Stomach (tissue), 4 donors: ENCODE data around the gene KLK13.
A peak's percentile ranks its signal among the peaks of the same experiment; 100 is the strongest.

Experiments
- EP300 ChIP-seq: sonication (generic); formaldehyde crosslinking; IDR thresholded peaks from one replicate; pipeline ENCODE4 v1.6.1; 2017; ENCODE audit warnings: antibody characterized with exemption
- POLR2AphosphoS5 ChIP-seq, 3 donors: sonication (generic); formaldehyde crosslinking; IDR thresholded peaks; one replicate each; pipeline ENCODE4 v1.6.1; 2016; ENCODE audit warnings: antibody characterized with exemption in 3 of 3
- TF ChIP-seq, protein P1 (sequence below), 7 experiments: fragments of 450-650 bp in 4 of 7; fragments of 200-600 bp in 3 of 7; sonication (generic) in 3 of 7; IDR thresholded peaks; one replicate each; pipeline ENCODE4 v1.5.1; 2016 to 2019; ENCODE audit warnings: antibody characterized with exemption in 7 of 7, control low read depth in 2 of 7, mild to moderate bottlenecking in 1 of 7

DNA sequence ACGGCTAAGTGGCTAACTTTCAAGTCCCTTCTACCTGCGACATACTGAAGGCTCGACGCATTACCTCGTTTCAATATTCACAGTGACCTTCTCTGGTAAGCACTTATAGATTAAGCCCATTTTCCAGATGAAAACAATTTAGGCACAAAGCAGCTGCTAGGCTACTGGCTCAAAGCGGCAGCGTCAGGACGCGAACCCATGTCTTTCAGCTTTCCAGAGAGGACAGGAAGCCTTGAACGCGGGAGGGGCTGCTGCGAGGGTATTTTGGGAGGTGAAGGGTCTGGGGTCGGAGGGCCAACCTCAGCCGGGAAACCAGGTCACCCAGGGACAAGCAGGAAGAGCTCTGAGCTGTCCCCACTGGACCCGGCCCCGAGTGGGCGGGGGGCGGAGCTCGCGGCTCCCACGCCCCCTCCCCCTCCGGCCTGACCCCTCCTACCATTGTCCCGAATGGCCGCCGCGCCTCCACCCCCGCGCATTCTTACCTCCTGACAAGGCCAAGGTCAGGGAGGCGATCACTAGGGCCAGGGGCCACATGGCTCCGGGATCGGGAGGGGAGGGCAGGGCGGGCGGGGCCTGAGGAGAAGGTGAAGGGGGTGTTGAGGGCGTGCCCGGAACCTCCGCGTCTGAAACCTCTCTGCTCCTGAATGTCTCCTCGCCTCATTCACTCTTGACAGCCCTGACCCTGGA, at the start of gene KLK13:
- TF ChIP-seq, protein P1, sequence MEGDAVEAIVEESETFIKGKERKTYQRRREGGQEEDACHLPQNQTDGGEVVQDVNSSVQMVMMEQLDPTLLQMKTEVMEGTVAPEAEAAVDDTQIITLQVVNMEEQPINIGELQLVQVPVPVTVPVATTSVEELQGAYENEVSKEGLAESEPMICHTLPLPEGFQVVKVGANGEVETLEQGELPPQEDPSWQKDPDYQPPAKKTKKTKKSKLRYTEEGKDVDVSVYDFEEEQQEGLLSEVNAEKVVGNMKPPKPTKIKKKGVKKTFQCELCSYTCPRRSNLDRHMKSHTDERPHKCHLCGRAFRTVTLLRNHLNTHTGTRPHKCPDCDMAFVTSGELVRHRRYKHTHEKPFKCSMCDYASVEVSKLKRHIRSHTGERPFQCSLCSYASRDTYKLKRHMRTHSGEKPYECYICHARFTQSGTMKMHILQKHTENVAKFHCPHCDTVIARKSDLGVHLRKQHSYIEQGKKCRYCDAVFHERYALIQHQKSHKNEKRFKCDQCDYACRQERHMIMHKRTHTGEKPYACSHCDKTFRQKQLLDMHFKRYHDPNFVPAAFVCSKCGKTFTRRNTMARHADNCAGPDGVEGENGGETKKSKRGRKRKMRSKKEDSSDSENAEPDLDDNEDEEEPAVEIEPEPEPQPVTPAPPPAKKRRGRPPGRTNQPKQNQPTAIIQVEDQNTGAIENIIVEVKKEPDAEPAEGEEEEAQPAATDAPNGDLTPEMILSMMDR (IDR thresholded peaks at IDR 0.05), result no peak
- TF ChIP-seq POLR2AphosphoS5 (IDR thresholded peaks at IDR 0.05) (peak in 1 of 3 donors; percentile 20), EP300 (no peak)
